ENCODE measurements around the gene ATP10A. TPM values are rescaled to one million over a fixed set of nuclear protein-coding genes. Genes with fewer than 3 reads are reported as not detected.
"Not testable (repeated sequence)": the region's sequence is repeated elsewhere in the genome, so short reads cannot be mapped to it uniquely, and the experiment has no call there.

The ATP10A gene
- total RNA-seq, 1 donor from 2014 or later, result 60.2 TPM

- intact Hi-C loops (cut with micrococcal nuclease), result no loop called here
Measured at GRCh38 chr15:25776071-25776746, 86.9 kb downstream of the ATP10A start.

- intact Hi-C loops (cut with micrococcal nuclease), result no loop called here
Measured at GRCh38 chr15:25775317-25775912, 87.7 kb downstream of the ATP10A start.

GRCh38 chr15:25774871-25775270 is 88.3 kb downstream of the ATP10A start:
- intact Hi-C loops (cut with micrococcal nuclease), result no loop called here

GRCh38 chr15:25773248-25773647 is 89.9 kb downstream of the ATP10A start:
- intact Hi-C loops (cut with micrococcal nuclease), result no loop called here

GRCh38 chr15:25772500-25772899 is 90.6 kb downstream of the ATP10A start:
- intact Hi-C loops (cut with micrococcal nuclease), result no loop called here

GRCh38 chr15:25771736-25772135 is 91.4 kb downstream of the ATP10A start:
- intact Hi-C loops (cut with micrococcal nuclease), result not testable (repeated sequence)

- intact Hi-C loops (cut with micrococcal nuclease), result no loop called here
Measured at GRCh38 chr15:25771338-25771706, 91.8 kb downstream of the ATP10A start.

GRCh38 chr15:25770618-25771337 is 92.3 kb downstream of the ATP10A start:
- intact Hi-C loops (cut with micrococcal nuclease), result no loop called here

GRCh38 chr15:25770031-25770430 is 93.1 kb downstream of the ATP10A start:
- intact Hi-C loops (cut with micrococcal nuclease), result no loop called here

- intact Hi-C loops (cut with micrococcal nuclease), result no loop called here
Measured at GRCh38 chr15:25768271-25768670, 94.9 kb downstream of the ATP10A start.

- intact Hi-C loops (cut with micrococcal nuclease), result no loop called here
Measured at GRCh38 chr15:25767356-25768151, 95.6 kb downstream of the ATP10A start.

GRCh38 chr15:25766417-25766816 is 96.7 kb downstream of the ATP10A start:
- intact Hi-C loops (cut with micrococcal nuclease), result no loop called here

GRCh38 chr15:25764980-25765735 is 98.0 kb downstream of the ATP10A start:
- intact Hi-C loops (cut with micrococcal nuclease), result no loop called here

GRCh38 chr15:25763954-25764353 is 99.2 kb downstream of the ATP10A start:
- intact Hi-C loops (cut with micrococcal nuclease), result no loop called here

- intact Hi-C loops (cut with micrococcal nuclease), result no loop called here
Measured at GRCh38 chr15:25763331-25763751, 99.8 kb downstream of the ATP10A start.

- intact Hi-C loops (cut with micrococcal nuclease), result no loop called here
Measured at GRCh38 chr15:25761971-25762662, 101.0 kb downstream of the ATP10A start.

GRCh38 chr15:25759421-25759820 is 103.7 kb downstream of the ATP10A start:
- intact Hi-C loops (cut with micrococcal nuclease), result no loop called here

GRCh38 chr15:25758612-25759011 is 104.5 kb downstream of the ATP10A start:
- intact Hi-C loops (cut with micrococcal nuclease), result not testable (repeated sequence)

GRCh38 chr15:25743548-25744275 is 119.4 kb downstream of the ATP10A start:
- intact Hi-C loops (cut with micrococcal nuclease), result no loop called here

Measured in T-helper 1 cell treated with Interleukin-12 subunit alpha and Interleukin-12 subunit beta and Interleukin-4 antibody, amounts not matched to agents 30 ng/mL and 1 ng/mL, for 36 hours (primary cell).